ENCODE measurements around the gene TSPAN19. TPM values are rescaled to one million over a fixed set of nuclear protein-coding genes. Genes with fewer than 3 reads are reported as not detected.
A peak's percentile ranks its signal among the peaks of the same experiment; 100 is the strongest.

TSPAN19 gene
- polyA plus RNA-seq (2013, experiment 1 of 2) = 3.3 TPM
- 2.8 TPM for polyA plus RNA-seq (2013, experiment 2 of 2)

- peak; percentile 95 for DNase-seq (ENCODE audit: low spot score)
- no CpG with 5 or more reads among the region's 22 CpGs for WGBS, 2 donors (ENCODE audit: extremely low coverage in 2 of 2, insufficient read length in 2 of 2, insufficient replicate concordance in 1 of 2)
- no peaks in the 10 kb centered on the region for H3K27me3 ChIP-seq (ENCODE audit: control insufficient read depth in 3 of 3, insufficient read depth in 3 of 3, low read depth in 1 of 3, low read length in 3 of 3)
- no peak within 1 kb of the TSS for H3K14ac ChIP-seq (ENCODE audit: low read length)
- peaks cover 0 to 2% of the 10 kb centered on the region in 2 donors for H3K4me1 ChIP-seq (ENCODE audit: control insufficient read depth in 2 of 2, insufficient read depth in 1 of 2, low read depth in 1 of 2, low read length in 2 of 2)
- no peak within 1 kb of the TSS for H3K4ac ChIP-seq (ENCODE audit: low read length)
- no peak within 1 kb of the TSS for H2BK15ac ChIP-seq (ENCODE audit: low read length)
- no peaks in the 10 kb centered on the region for H3K36me3 ChIP-seq (replicated peaks in 1 of 2; ENCODE audit: control insufficient read depth in 2 of 2, insufficient read depth in 2 of 2, low read length in 2 of 2)
- no peak within 1 kb of the TSS for H2BK120ac ChIP-seq (ENCODE audit: low read depth, low read length)
- peak within 1 kb of the TSS; percentile 36 for H3K9ac ChIP-seq (ENCODE audit: low read depth, low read length, poor library complexity)
- no peak within 1 kb of the TSS for H4K91ac ChIP-seq (ENCODE audit: low read depth, low read length, poor library complexity)
- peak within 1 kb of the TSS; percentile 50 for H3K4me2 ChIP-seq (ENCODE audit: insufficient read depth, low read length, poor library complexity, severe bottlenecking)
- H3K9me3 ChIP-seq (replicated peaks in 1 of 2; ENCODE audit: control insufficient read depth in 2 of 2, insufficient read depth in 1 of 2, low read depth in 1 of 2, low read length in 2 of 2) = no peaks in the 10 kb centered on the region
- no peak within 1 kb of the TSS for H2BK5ac ChIP-seq (ENCODE audit: low read length)
- H3K18ac ChIP-seq (ENCODE audit: low read length) = peak within 1 kb of the TSS; percentile 81
- H3K27ac ChIP-seq (replicated peaks; ENCODE audit: low read length) = peak within 1 kb of the TSS; percentile 60
- no peak within 1 kb of the TSS for H4K8ac ChIP-seq (ENCODE audit: low read depth, low read length)
- peak within 1 kb of the TSS; percentile 54 to 73 for H3K4me3 ChIP-seq (ENCODE audit: low read length in 2 of 2)
- no peak within 1 kb of the TSS for H3K23ac ChIP-seq (ENCODE audit: low read depth, low read length, poor library complexity)
- no peak within 1 kb of the TSS for H2BK12ac ChIP-seq (ENCODE audit: low read length)
- peak within 1 kb of the TSS; percentile 80 for H2AFZ ChIP-seq (ENCODE audit: low read length)
- no peaks in the 10 kb centered on the region for H3K79me1 ChIP-seq (ENCODE audit: low read depth, low read length)
- H2AK5ac ChIP-seq (ENCODE audit: low read depth, low read length) = no peak within 1 kb of the TSS
Observed at GRCh38 chr12:85036234-85036707, at the start of gene TSPAN19, which contains the start of gene LRRIQ1. TSPAN19 (minus strand) TSS chr12:85036277; CDS start chr12:85029946, 6,331 bp downstream. LRRIQ1 (plus strand) TSS chr12:85036351; CDS start chr12:85038177, 1,826 bp downstream.

DNA sequence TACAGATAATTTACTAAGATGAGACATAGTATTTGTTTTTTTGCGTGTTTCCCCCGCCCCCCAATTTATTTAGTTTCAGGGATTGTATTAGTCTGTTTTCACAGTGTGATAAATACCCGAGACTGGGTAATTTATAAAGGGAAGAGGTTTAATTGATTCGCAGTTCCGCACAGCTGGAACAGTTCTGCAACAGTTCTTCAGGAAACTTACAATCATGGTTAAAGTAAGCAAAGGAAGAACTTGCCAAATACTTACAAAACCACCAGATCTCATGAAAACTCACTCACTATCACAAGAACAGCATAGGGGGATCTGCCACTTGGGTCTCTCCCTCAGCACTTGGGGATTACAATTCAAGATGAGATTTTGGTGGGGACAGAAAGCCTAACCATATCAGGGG, 49.0 kb upstream of the TSPAN19 start:
- no peak for DNase-seq (ENCODE audit: low spot score)
- Histone ChIP-seq H2BK120ac (ENCODE audit: low read depth, low read length) (no peak overlapping the region), H2BK15ac (ENCODE audit: low read length) (no peak overlapping the region), H3K79me1 (ENCODE audit: low read depth, low read length) (no peaks in the 10 kb centered on the region), H3K4ac (ENCODE audit: low read length) (no peak overlapping the region), H4K91ac (ENCODE audit: low read depth, low read length, poor library complexity) (no peak overlapping the region), H3K4me1 (ENCODE audit: control insufficient read depth in 2 of 2, insufficient read depth in 1 of 2, low read depth in 1 of 2, low read length in 2 of 2) (no peaks in the 10 kb centered on the region), H2BK5ac (ENCODE audit: low read length) (no peak overlapping the region), H3K36me3 (replicated peaks in 1 of 2; ENCODE audit: control insufficient read depth in 2 of 2, insufficient read depth in 2 of 2, low read length in 2 of 2) (no peaks in the 10 kb centered on the region), H3K9me3 (replicated peaks in 1 of 2; ENCODE audit: control insufficient read depth in 2 of 2, insufficient read depth in 1 of 2, low read depth in 1 of 2, low read length in 2 of 2) (no peaks in the 10 kb centered on the region), H3K18ac (ENCODE audit: low read length) (no peak overlapping the region), H3K4me3 (ENCODE audit: low read length in 2 of 2) (no peak overlapping the region), H3K27ac (replicated peaks; ENCODE audit: low read length) (no peak overlapping the region), H2AFZ (ENCODE audit: low read length) (no peak overlapping the region), H3K23ac (ENCODE audit: low read depth, low read length, poor library complexity) (no peak overlapping the region), H3K14ac (ENCODE audit: low read length) (no peak overlapping the region), H3K4me2 (ENCODE audit: insufficient read depth, low read length, poor library complexity, severe bottlenecking) (no peak overlapping the region), H2BK12ac (ENCODE audit: low read length) (no peak overlapping the region), H2AK5ac (ENCODE audit: low read depth, low read length) (no peak overlapping the region), H3K9ac (ENCODE audit: low read depth, low read length, poor library complexity) (no peak overlapping the region), H3K27me3 (ENCODE audit: control insufficient read depth in 3 of 3, insufficient read depth in 3 of 3, low read depth in 1 of 3, low read length in 3 of 3) (no peaks in the 10 kb centered on the region), H4K8ac (ENCODE audit: low read depth, low read length) (no peak overlapping the region)
- no CpG with 5 or more reads among the region's 5 CpGs for WGBS, 2 donors (ENCODE audit: extremely low coverage in 2 of 2, insufficient read length in 2 of 2, insufficient replicate concordance in 1 of 2)

DNA sequence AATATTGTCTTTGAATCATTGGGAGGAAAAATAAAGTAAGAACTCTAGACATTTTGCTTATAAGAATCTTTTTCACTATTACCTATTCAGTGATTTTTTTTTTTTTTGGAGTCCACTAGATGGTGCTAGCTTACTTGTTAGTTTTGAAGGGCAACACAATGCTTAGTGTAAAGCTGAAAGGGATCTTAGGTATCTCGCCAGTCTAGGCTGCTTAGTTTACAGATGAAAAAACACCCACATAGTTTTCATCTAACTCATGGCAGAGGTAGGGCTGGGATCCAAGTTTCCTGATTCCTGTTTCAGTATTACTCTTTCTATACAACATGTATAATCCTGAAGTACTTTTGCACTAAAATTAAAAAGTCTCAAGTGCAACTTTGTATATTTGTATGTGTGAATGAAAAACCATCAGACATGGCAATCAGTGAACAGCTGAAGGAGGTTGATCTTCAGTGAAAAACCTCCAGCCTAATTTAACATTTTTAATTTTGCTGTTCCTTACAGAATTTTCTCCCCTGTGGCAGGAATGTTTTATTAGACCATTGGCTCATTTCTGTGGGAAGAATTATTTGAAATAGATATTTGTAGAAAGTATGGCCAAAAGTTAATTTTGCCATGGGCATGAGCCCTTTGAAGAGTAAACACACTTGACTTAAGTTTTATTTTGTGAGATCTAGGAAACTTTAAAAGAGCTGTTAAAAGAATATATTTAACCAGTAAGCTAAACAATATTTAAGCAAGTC, 40.8 kb upstream of the TSPAN19 start:
- peak; percentile 41 for DNase-seq (ENCODE audit: low spot score)
- no peak overlapping the region for H3K23ac ChIP-seq (ENCODE audit: low read depth, low read length, poor library complexity)
- H3K4ac ChIP-seq (ENCODE audit: low read length) = no peak overlapping the region
- no peak overlapping the region for H2BK12ac ChIP-seq (ENCODE audit: low read length)
- peak overlapping the region; percentile 64 for H2AFZ ChIP-seq (ENCODE audit: low read length)
- H4K8ac ChIP-seq (ENCODE audit: low read depth, low read length) = no peak overlapping the region
- H3K79me1 ChIP-seq (ENCODE audit: low read depth, low read length) = no peaks in the 10 kb centered on the region
- H2BK5ac ChIP-seq (ENCODE audit: low read length) = no peak overlapping the region
- no peak overlapping the region for H3K4me3 ChIP-seq (ENCODE audit: low read length in 2 of 2)
- no peaks in the 10 kb centered on the region for H3K4me1 ChIP-seq (ENCODE audit: control insufficient read depth in 2 of 2, insufficient read depth in 1 of 2, low read depth in 1 of 2, low read length in 2 of 2)
- no peak overlapping the region for H3K27ac ChIP-seq (replicated peaks; ENCODE audit: low read length)
- no peak overlapping the region for H3K14ac ChIP-seq (ENCODE audit: low read length)
- no peak overlapping the region for H3K9ac ChIP-seq (ENCODE audit: low read depth, low read length, poor library complexity)
- no peaks in the 10 kb centered on the region for H3K9me3 ChIP-seq (replicated peaks in 1 of 2; ENCODE audit: control insufficient read depth in 2 of 2, insufficient read depth in 1 of 2, low read depth in 1 of 2, low read length in 2 of 2)
- H2BK120ac ChIP-seq (ENCODE audit: low read depth, low read length) = no peak overlapping the region
- no peaks in the 10 kb centered on the region for H3K27me3 ChIP-seq (ENCODE audit: control insufficient read depth in 3 of 3, insufficient read depth in 3 of 3, low read depth in 1 of 3, low read length in 3 of 3)
- no peaks in the 10 kb centered on the region for H3K36me3 ChIP-seq (replicated peaks in 1 of 2; ENCODE audit: control insufficient read depth in 2 of 2, insufficient read depth in 2 of 2, low read length in 2 of 2)
- no CpG with 5 or more reads among the region's 1 CpG for WGBS, 2 donors (ENCODE audit: extremely low coverage in 2 of 2, insufficient read length in 2 of 2, insufficient replicate concordance in 1 of 2)
- H2AK5ac ChIP-seq (ENCODE audit: low read depth, low read length) = no peak overlapping the region
- no peak overlapping the region for H3K4me2 ChIP-seq (ENCODE audit: insufficient read depth, low read length, poor library complexity, severe bottlenecking)
- H4K91ac ChIP-seq (ENCODE audit: low read depth, low read length, poor library complexity) = no peak overlapping the region
- H2BK15ac ChIP-seq (ENCODE audit: low read length) = no peak overlapping the region
- no peak overlapping the region for H3K18ac ChIP-seq (ENCODE audit: low read length)

- no peak overlapping the region for H3K27ac ChIP-seq (replicated peaks; ENCODE audit: low read length)
- no peak overlapping the region for H3K4me2 ChIP-seq (ENCODE audit: insufficient read depth, low read length, poor library complexity, severe bottlenecking)
- no peak overlapping the region for H3K23ac ChIP-seq (ENCODE audit: low read depth, low read length, poor library complexity)
- H2BK15ac ChIP-seq (ENCODE audit: low read length) = no peak overlapping the region
- no peak overlapping the region for H3K14ac ChIP-seq (ENCODE audit: low read length)
- no CpG with 5 or more reads among the region's 1 CpG for WGBS, 2 donors (ENCODE audit: extremely low coverage in 2 of 2, insufficient read length in 2 of 2, insufficient replicate concordance in 1 of 2)
- no peaks in the 10 kb centered on the region for H3K4me1 ChIP-seq (ENCODE audit: control insufficient read depth in 2 of 2, insufficient read depth in 1 of 2, low read depth in 1 of 2, low read length in 2 of 2)
- no peak for DNase-seq (ENCODE audit: low spot score)
- no peak overlapping the region for H2BK5ac ChIP-seq (ENCODE audit: low read length)
- no peaks in the 10 kb centered on the region for H3K9me3 ChIP-seq (replicated peaks in 1 of 2; ENCODE audit: control insufficient read depth in 2 of 2, insufficient read depth in 1 of 2, low read depth in 1 of 2, low read length in 2 of 2)
- H3K36me3 ChIP-seq (replicated peaks in 1 of 2; ENCODE audit: control insufficient read depth in 2 of 2, insufficient read depth in 2 of 2, low read length in 2 of 2) = no peaks in the 10 kb centered on the region
- H2BK12ac ChIP-seq (ENCODE audit: low read length) = no peak overlapping the region
- H3K79me1 ChIP-seq (ENCODE audit: low read depth, low read length) = no peaks in the 10 kb centered on the region
- H4K91ac ChIP-seq (ENCODE audit: low read depth, low read length, poor library complexity) = no peak overlapping the region
- H3K9ac ChIP-seq (ENCODE audit: low read depth, low read length, poor library complexity) = no peak overlapping the region
- H3K27me3 ChIP-seq (ENCODE audit: control insufficient read depth in 3 of 3, insufficient read depth in 3 of 3, low read depth in 1 of 3, low read length in 3 of 3) = no peaks in the 10 kb centered on the region
- H2AK5ac ChIP-seq (ENCODE audit: low read depth, low read length) = no peak overlapping the region
- H2BK120ac ChIP-seq (ENCODE audit: low read depth, low read length) = no peak overlapping the region
- H3K4ac ChIP-seq (ENCODE audit: low read length) = no peak overlapping the region
- H2AFZ ChIP-seq (ENCODE audit: low read length) = no peak overlapping the region
- H4K8ac ChIP-seq (ENCODE audit: low read depth, low read length) = no peak overlapping the region
- no peak overlapping the region for H3K4me3 ChIP-seq (ENCODE audit: low read length in 2 of 2)
- H3K18ac ChIP-seq (ENCODE audit: low read length) = no peak overlapping the region
Observed at GRCh38 chr12:85072826-85073225, 36.7 kb upstream of the TSPAN19 start.
